Measurements from ENCODE around the gene GNAZ.

The GNAZ gene

DNA sequence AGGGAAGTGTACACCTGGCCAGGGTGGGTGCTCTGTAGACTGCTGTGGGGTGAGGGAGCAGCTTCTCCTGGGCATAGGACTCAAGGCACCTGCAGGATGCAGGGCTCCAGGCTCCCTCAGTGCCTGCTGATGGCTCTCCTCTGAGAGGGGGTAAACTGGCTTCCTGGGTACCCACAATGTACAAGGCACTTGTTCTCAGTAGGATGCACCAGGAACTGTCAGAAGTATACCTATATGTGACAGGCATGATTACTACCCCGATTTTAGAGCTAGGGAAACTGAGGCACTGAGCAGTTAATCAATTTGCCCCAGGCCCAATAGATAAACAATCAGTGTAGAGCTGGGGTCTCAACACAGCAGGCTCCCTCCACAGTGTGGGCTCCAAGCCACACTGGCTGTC is 31.4 kb upstream of the GNAZ start:
- H3K9me3 ChIP-seq (ENCODE audit: control insufficient read depth, insufficient read depth, low read length) = no peaks in the 10 kb centered on the region
- TF ChIP-seq, protein P1, sequence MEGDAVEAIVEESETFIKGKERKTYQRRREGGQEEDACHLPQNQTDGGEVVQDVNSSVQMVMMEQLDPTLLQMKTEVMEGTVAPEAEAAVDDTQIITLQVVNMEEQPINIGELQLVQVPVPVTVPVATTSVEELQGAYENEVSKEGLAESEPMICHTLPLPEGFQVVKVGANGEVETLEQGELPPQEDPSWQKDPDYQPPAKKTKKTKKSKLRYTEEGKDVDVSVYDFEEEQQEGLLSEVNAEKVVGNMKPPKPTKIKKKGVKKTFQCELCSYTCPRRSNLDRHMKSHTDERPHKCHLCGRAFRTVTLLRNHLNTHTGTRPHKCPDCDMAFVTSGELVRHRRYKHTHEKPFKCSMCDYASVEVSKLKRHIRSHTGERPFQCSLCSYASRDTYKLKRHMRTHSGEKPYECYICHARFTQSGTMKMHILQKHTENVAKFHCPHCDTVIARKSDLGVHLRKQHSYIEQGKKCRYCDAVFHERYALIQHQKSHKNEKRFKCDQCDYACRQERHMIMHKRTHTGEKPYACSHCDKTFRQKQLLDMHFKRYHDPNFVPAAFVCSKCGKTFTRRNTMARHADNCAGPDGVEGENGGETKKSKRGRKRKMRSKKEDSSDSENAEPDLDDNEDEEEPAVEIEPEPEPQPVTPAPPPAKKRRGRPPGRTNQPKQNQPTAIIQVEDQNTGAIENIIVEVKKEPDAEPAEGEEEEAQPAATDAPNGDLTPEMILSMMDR (IDR thresholded peaks at IDR 0.05; ENCODE audit: low read depth, low read length, poor library complexity, severe bottlenecking) = no peak
- no peak for TF ChIP-seq EZH2phosphoT487 (IDR thresholded peaks at IDR 0.05; ENCODE audit: borderline replicate concordance, low read length)
- H3K4me2 ChIP-seq (ENCODE audit: low read length) = no peak overlapping the region
- H3K79me2 ChIP-seq (ENCODE audit: control insufficient read depth, low read length) = no peaks in the 10 kb centered on the region
- H3K27ac ChIP-seq (ENCODE audit: low read depth, low read length) = no peak overlapping the region
- H3K36me3 ChIP-seq (ENCODE audit: control insufficient read depth, low read length) = peaks cover 19% of the 10 kb centered on the region
- H3F3A ChIP-seq (ENCODE audit: control insufficient read depth, insufficient read depth) = peaks cover 25% of the 10 kb centered on the region
- H3K9me2 ChIP-seq (replicated peaks; ENCODE audit: control insufficient read depth, low read length) = no peaks in the 10 kb centered on the region
- H4K20me1 ChIP-seq (ENCODE audit: control insufficient read depth, insufficient read depth, low read depth, low read length) = no peaks in the 10 kb centered on the region
- no peaks in the 10 kb centered on the region for H3K27me3 ChIP-seq (ENCODE audit: control insufficient read depth, low read length)
- peaks cover 50% of the 10 kb centered on the region for H3K4me1 ChIP-seq (ENCODE audit: control insufficient read depth, low read length)
- H3K4me3 ChIP-seq (ENCODE audit: low read length) = no peak overlapping the region

DNA sequence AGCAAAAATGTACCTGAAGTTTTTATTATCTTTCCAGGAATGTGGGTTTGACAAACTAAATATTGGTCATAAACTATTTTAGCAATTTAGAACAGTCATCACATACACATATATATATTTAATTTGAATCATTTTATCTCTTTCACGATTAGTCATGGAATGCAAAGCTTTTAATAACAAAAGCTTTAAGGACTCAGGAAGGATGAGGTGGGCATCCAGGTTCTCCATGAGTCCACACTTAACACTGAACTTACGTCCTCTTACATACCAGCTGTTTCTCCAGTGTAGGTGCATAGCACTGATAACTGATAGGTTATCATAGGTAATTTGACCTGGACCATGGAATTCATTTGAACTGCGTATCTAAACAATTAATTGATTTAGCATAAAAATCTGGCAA is 28.1 kb upstream of the GNAZ start:
- TF ChIP-seq, protein P1 (IDR thresholded peaks at IDR 0.05; ENCODE audit: low read depth, low read length, poor library complexity, severe bottlenecking) = no peak
- no peak for TF ChIP-seq EZH2phosphoT487 (IDR thresholded peaks at IDR 0.05; ENCODE audit: borderline replicate concordance, low read length)
- no peaks in the 10 kb centered on the region for H3F3A ChIP-seq (ENCODE audit: control insufficient read depth, insufficient read depth)
- no peaks in the 10 kb centered on the region for H3K27me3 ChIP-seq (ENCODE audit: control insufficient read depth, low read length)
- no peaks in the 10 kb centered on the region for H3K9me2 ChIP-seq (replicated peaks; ENCODE audit: control insufficient read depth, low read length)
- H3K27ac ChIP-seq (ENCODE audit: low read depth, low read length) = no peak overlapping the region
- peaks cover 11% of the 10 kb centered on the region; the same call in 1 of the 2 replicates for H3K9me3 ChIP-seq (ENCODE audit: control insufficient read depth, insufficient read depth, low read length)
- H3K4me3 ChIP-seq (ENCODE audit: low read length) = no peak overlapping the region
- no peaks in the 10 kb centered on the region for H4K20me1 ChIP-seq (ENCODE audit: control insufficient read depth, insufficient read depth, low read depth, low read length)
- no peak overlapping the region for H3K4me2 ChIP-seq (ENCODE audit: low read length)
- H3K4me1 ChIP-seq (ENCODE audit: control insufficient read depth, low read length) = peaks cover 17% of the 10 kb centered on the region
- 0 out of 2 replicates have a peak, but pooled peaks cover under 1% of the 10 kb centered on the region for H3K36me3 ChIP-seq (ENCODE audit: control insufficient read depth, low read length)
- no peaks in the 10 kb centered on the region for H3K79me2 ChIP-seq (ENCODE audit: control insufficient read depth, low read length)

DNA sequence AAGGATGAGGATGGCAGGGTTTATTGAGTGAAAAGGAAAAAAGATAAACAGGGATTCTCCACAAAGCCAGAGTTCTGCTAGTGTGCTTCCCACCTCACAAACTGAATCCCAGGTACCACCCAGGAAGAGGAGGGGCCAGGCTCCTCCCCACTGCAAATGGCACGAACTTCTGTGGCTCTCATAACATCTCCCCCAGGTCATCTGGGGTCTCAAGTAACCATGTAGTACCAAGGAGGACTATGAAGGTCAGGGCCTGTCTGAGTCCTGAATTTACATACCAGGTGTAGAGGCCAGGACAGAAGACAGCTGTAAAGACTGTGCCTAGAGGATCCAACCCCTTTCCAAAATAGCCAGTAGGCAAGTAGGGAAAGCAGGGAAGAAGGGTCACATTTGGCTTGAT is 25.7 kb upstream of the GNAZ start:
- H3F3A ChIP-seq (ENCODE audit: control insufficient read depth, insufficient read depth) = no peaks in the 10 kb centered on the region
- no peaks in the 10 kb centered on the region for H3K9me2 ChIP-seq (replicated peaks; ENCODE audit: control insufficient read depth, low read length)
- H3K27me3 ChIP-seq (ENCODE audit: control insufficient read depth, low read length) = no peaks in the 10 kb centered on the region
- H3K9me3 ChIP-seq (ENCODE audit: control insufficient read depth, insufficient read depth, low read length) = peaks cover 20% of the 10 kb centered on the region; the same call in 1 of the 2 replicates
- no peak overlapping the region for H3K4me2 ChIP-seq (ENCODE audit: low read length)
- H3K27ac ChIP-seq (ENCODE audit: low read depth, low read length) = no peak overlapping the region
- H3K79me2 ChIP-seq (ENCODE audit: control insufficient read depth, low read length) = no peaks in the 10 kb centered on the region
- H3K4me3 ChIP-seq (ENCODE audit: low read length) = no peak overlapping the region
- no peaks in the 10 kb centered on the region for H4K20me1 ChIP-seq (ENCODE audit: control insufficient read depth, insufficient read depth, low read depth, low read length)
- no peaks in the 10 kb centered on the region for H3K4me1 ChIP-seq (ENCODE audit: control insufficient read depth, low read length)
- no peaks in the 10 kb centered on the region for H3K36me3 ChIP-seq (ENCODE audit: control insufficient read depth, low read length)
- no peak for TF ChIP-seq EZH2phosphoT487 (IDR thresholded peaks at IDR 0.05; ENCODE audit: borderline replicate concordance, low read length)
- TF ChIP-seq, protein P1 (IDR thresholded peaks at IDR 0.05; ENCODE audit: low read depth, low read length, poor library complexity, severe bottlenecking) = no peak
